ENCODE measurements around the gene CD109. TPM values are rescaled to one million over a fixed set of nuclear protein-coding genes. Genes with fewer than 3 reads are reported as not detected.

Gene CD109
- total RNA-seq, 1 experiment from 2014 or later: 3.2 TPM

DNA sequence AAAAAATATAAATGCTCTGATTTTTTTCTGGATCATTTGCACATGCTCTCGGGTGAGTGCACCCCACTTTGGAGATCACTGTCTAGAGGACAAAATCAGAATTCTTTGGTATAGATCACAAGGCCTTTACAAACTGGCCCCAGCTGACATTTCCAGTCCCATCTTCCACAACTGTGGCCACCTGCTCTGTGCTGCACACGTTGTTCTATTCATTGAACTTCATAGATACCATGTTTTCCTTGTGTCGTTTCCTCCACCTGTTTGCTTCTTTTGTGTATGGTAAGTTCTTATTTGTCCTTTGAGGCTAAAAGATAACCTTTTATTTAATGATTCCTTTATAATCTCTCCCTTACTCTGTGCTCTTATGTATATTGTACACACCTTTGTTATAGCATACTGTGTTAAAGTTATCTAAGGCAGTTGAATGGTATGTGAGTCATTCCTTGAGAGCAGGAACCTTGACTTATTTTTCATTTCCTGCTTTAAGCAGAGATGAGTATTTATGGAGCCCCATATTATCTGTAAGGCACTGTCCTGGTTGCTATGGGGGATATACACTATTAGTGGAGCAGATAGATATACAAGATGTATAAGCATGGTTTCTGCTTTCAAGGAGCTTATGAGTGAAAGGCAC, 30.2 kb upstream of the CD109 start:
- no peak for DNase-seq
- no peak overlapping the region for H3K56ac ChIP-seq (ENCODE audit: insufficient read length, low read depth, low read length)
- Mint-ChIP-seq H3K4me3 (no peak overlapping the region), H3K4me1 (no peaks in the 10 kb centered on the region), H3K27ac (no peak overlapping the region), H3K27me3 (ENCODE audit: low read depth) (peaks cover 7% of the 10 kb centered on the region), H3K36me3 (ENCODE audit: insufficient read depth in 1 of 3, low read depth in 3 of 3) (peaks cover 0 to 2% (median 0%) of the 10 kb centered on the region in 3 experiments; a peak in 1 of 7 replicates), H3K9me3 (peaks cover 4 to 5% of the 10 kb centered on the region in 2 experiments; a peak in 3 of 5 replicates)
- no peaks in the 10 kb centered on the region for H3K23me2 ChIP-seq (ENCODE audit: insufficient read length, low read depth, low read length, poor library complexity, severe bottlenecking)
- H3K4ac ChIP-seq (ENCODE audit: low read depth, low read length): no peak overlapping the region
- no peak overlapping the region for H3K14ac ChIP-seq (ENCODE audit: insufficient read depth, low read length)
- H4K20me1 ChIP-seq (ENCODE audit: control insufficient read depth, insufficient read depth, insufficient read length): no peaks in the 10 kb centered on the region
- no peak overlapping the region for H3K9ac ChIP-seq (ENCODE audit: extremely low read depth, insufficient read length, low read length)
- no peaks in the 10 kb centered on the region for H3K9me3 ChIP-seq (ENCODE audit: control insufficient read depth, low read depth, low read length)
- H2BK12ac ChIP-seq (ENCODE audit: insufficient read length, low read depth, low read length): no peak overlapping the region
- H3T11ph ChIP-seq (ENCODE audit: low read length): no peak overlapping the region
- no peaks in the 10 kb centered on the region for H3K79me1 ChIP-seq (ENCODE audit: insufficient read depth, low read depth, low read length, poor library complexity, severe bottlenecking)
- H3K4me1 ChIP-seq (ENCODE audit: insufficient read depth, low read length): no peaks in the 10 kb centered on the region
- H3K4me2 ChIP-seq (ENCODE audit: insufficient read depth, insufficient read length, low read length): no peak overlapping the region
- no peak overlapping the region for H2AFZ ChIP-seq (ENCODE audit: low read length)
- WGBS (ENCODE audit: extremely low coverage, insufficient read length, low lambda C conversion rate): no CpG with 5 or more reads among the region's 3 CpGs
- no peak overlapping the region for H2AK5ac ChIP-seq (ENCODE audit: insufficient read length, low read length)
- no peak overlapping the region for H2BK15ac ChIP-seq (ENCODE audit: low read depth, low read length)
- no peak overlapping the region for H3K23ac ChIP-seq (ENCODE audit: insufficient read length, low read depth, low read length)
- H3K79me2 ChIP-seq (ENCODE audit: insufficient read depth, low read length): no peaks in the 10 kb centered on the region
- H4K91ac ChIP-seq (ENCODE audit: insufficient read length, low read depth, low read length): no peak overlapping the region
- no peaks in the 10 kb centered on the region for H3K27me3 ChIP-seq (ENCODE audit: insufficient read depth, low read length)
- no peak overlapping the region for H2BK5ac ChIP-seq (ENCODE audit: insufficient read length, low read length)
- no peak overlapping the region for H2BK120ac ChIP-seq (ENCODE audit: low read depth, low read length, poor library complexity, severe bottlenecking)
- TF ChIP-seq, protein P1, sequence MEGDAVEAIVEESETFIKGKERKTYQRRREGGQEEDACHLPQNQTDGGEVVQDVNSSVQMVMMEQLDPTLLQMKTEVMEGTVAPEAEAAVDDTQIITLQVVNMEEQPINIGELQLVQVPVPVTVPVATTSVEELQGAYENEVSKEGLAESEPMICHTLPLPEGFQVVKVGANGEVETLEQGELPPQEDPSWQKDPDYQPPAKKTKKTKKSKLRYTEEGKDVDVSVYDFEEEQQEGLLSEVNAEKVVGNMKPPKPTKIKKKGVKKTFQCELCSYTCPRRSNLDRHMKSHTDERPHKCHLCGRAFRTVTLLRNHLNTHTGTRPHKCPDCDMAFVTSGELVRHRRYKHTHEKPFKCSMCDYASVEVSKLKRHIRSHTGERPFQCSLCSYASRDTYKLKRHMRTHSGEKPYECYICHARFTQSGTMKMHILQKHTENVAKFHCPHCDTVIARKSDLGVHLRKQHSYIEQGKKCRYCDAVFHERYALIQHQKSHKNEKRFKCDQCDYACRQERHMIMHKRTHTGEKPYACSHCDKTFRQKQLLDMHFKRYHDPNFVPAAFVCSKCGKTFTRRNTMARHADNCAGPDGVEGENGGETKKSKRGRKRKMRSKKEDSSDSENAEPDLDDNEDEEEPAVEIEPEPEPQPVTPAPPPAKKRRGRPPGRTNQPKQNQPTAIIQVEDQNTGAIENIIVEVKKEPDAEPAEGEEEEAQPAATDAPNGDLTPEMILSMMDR (conservative IDR thresholded peaks at IDR 0.05): no peak
- no peak overlapping the region for H4K8ac ChIP-seq (replicated peaks; ENCODE audit: insufficient read length, low read depth, low read length)
- no peak overlapping the region for H3K27ac ChIP-seq (ENCODE audit: insufficient read length, low read depth, low read length)
- no peak overlapping the region for H3K18ac ChIP-seq (ENCODE audit: insufficient read length, low read depth, low read length)
- H2BK20ac ChIP-seq (ENCODE audit: low read depth, low read length, poor library complexity, severe bottlenecking): no peak overlapping the region
- H4K5ac ChIP-seq (ENCODE audit: insufficient read length, low read depth, low read length): no peak overlapping the region
